ENCODE results near the gene TLL1. TPM values are rescaled to one million over a fixed set of nuclear protein-coding genes. Genes with fewer than 3 reads are reported as not detected.
A peak's percentile ranks its signal among the peaks of the same experiment; 100 is the strongest.

Gene TLL1
- total RNA-seq, 2 donors from 2014 or later, result 3.4 to 3.6 TPM

- no peaks in the 10 kb centered on the region for H3K27me3 ChIP-seq
- peak overlapping the region in 3 of 4 donors; percentile 45 to 69 (median 55) for H3K27ac ChIP-seq
- TF ChIP-seq POLR2A (IDR thresholded peaks at IDR 0.05) (no peak), CTCF (IDR thresholded peaks at IDR 0.05) (peak in 1 of 7 experiments; percentile 13)
- peak; percentile 76 for ATAC-seq
- no peaks in the 10 kb centered on the region for H3K9me3 ChIP-seq
- H3K36me3 ChIP-seq (replicated peaks in 1 of 2; ENCODE audit: insufficient read depth in 1 of 2, low read depth in 2 of 2), result no peaks in the 10 kb centered on the region
- intact Hi-C loops (cut with DNase I), result no loop called here
- H3K4me3 ChIP-seq, result peak overlapping the region; percentile 13 to 45
- WGBS, 2 donors, result 0% methylated on average over 16 to 54 of the region's 70 CpGs
- peak; percentile 37 to 60 (median 42) for DNase-seq
- H3K4me1 ChIP-seq, result peaks cover 19% of the 10 kb centered on the region
These were observed 448 bp downstream of the TLL1 start for GRCh38 chr4:165873298-165874071.

GRCh38 chr4:165874072-165874790 lies 1.2 kb downstream of the TLL1 start:
- Histone ChIP-seq H3K27ac (peak overlapping the region in 3 of 4 donors; percentile 45 to 69 (median 55)), H3K36me3 (replicated peaks in 1 of 2; ENCODE audit: insufficient read depth in 1 of 2, low read depth in 2 of 2) (no peaks in the 10 kb centered on the region), H3K27me3 (no peaks in the 10 kb centered on the region), H3K9me3 (no peaks in the 10 kb centered on the region), H3K4me1 (peaks cover 19% of the 10 kb centered on the region), H3K4me3 (peak overlapping the region; percentile 13 to 45)
- TF ChIP-seq CTCF (IDR thresholded peaks at IDR 0.05) (no peak), POLR2A (IDR thresholded peaks at IDR 0.05) (no peak)
- DNase-seq (peak in 3 of 4 donors; percentile 14 to 28 (median 16)), ATAC-seq (no peak)
- WGBS, 2 donors, result 0 to 3% methylated on average over 26 to 27 of the region's 27 CpGs
- intact Hi-C loops (cut with DNase I), result no loop called here

GRCh38 chr4:165874791-165875371 lies 1.8 kb downstream of the TLL1 start:
- peak overlapping the region in 3 of 4 donors; percentile 29 to 69 (median 45) for H3K27ac ChIP-seq
- H3K27me3 ChIP-seq, result no peaks in the 10 kb centered on the region
- H3K4me1 ChIP-seq, result peaks cover 19% of the 10 kb centered on the region
- no peak overlapping the region for H3K4me3 ChIP-seq
- ATAC-seq, result peak; percentile 63
- intact Hi-C loops (cut with DNase I), result no loop called here
- no peaks in the 10 kb centered on the region for H3K36me3 ChIP-seq (replicated peaks in 1 of 2; ENCODE audit: insufficient read depth in 1 of 2, low read depth in 2 of 2)
- TF ChIP-seq POLR2A (IDR thresholded peaks at IDR 0.05), result peak in 2 of 3 donors; percentile 26 to 47
- TF ChIP-seq CTCF (IDR thresholded peaks at IDR 0.05), result no peak
- DNase-seq, result peak; percentile 31 to 62 (median 36)
- H3K9me3 ChIP-seq, result no peaks in the 10 kb centered on the region
- WGBS, 2 donors, result 8 to 12% methylated on average over 28 to 38 of the region's 38 CpGs

GRCh38 chr4:165875446-165875845 lies 2.4 kb downstream of the TLL1 start:
- no peak for TF ChIP-seq POLR2A (IDR thresholded peaks at IDR 0.05)
- TF ChIP-seq CTCF (IDR thresholded peaks at IDR 0.05), result no peak
- Histone ChIP-seq H3K36me3 (replicated peaks in 1 of 2; ENCODE audit: insufficient read depth in 1 of 2, low read depth in 2 of 2) (no peaks in the 10 kb centered on the region), H3K4me1 (peaks cover 19% of the 10 kb centered on the region), H3K27me3 (no peaks in the 10 kb centered on the region), H3K9me3 (no peaks in the 10 kb centered on the region), H3K27ac (peak overlapping the region in 3 of 4 donors; percentile 29 to 69 (median 45)), H3K4me3 (no peak overlapping the region)
- DNase-seq (no peak), ATAC-seq (no peak)
- WGBS, 2 donors, result 69 to 72% methylated on average over 2 of the region's 2 CpGs
- intact Hi-C loops (cut with DNase I), result no loop called here

All from body of pancreas (tissue), 4 donors.